Activated CD4-positive, CD25-positive, alpha-beta regulatory T cell treated with anti-CD3 and anti-CD28 coated beads, Interleukin-2, amount 50 U/mL, for 16 hours (primary cell): ENCODE results near the gene TALDO1.

ENCODE experiments used
- DNase-seq: peaks from one replicate; pipeline ENCODE4 v3.0.0-alpha.2; 2020; ENCODE audit warnings: low read depth, low spot score

Gene TALDO1

GRCh38 chr11:714436-714835, 32.8 kb upstream of the TALDO1 start:
- DNase-seq, result no peak

GRCh38 chr11:719214-720016, 27.8 kb upstream of the TALDO1 start:
- DNase-seq, result no peak

- no peak for DNase-seq
Measured at GRCh38 chr11:720017-720641, 27.1 kb upstream of the TALDO1 start.

- no peak for DNase-seq
Measured at GRCh38 chr11:720642-721246, 26.5 kb upstream of the TALDO1 start.

GRCh38 chr11:721247-721740, 26.0 kb upstream of the TALDO1 start:
- DNase-seq, result no peak

- DNase-seq, result no peak
Measured at GRCh38 chr11:721741-722345, 25.4 kb upstream of the TALDO1 start.

GRCh38 chr11:722346-722811, 24.9 kb upstream of the TALDO1 start:
- DNase-seq, result no peak

GRCh38 chr11:723120-723883, 24.0 kb upstream of the TALDO1 start:
- peak; percentile 38 for DNase-seq

GRCh38 chr11:724049-724777, 23.1 kb upstream of the TALDO1 start:
- DNase-seq, result no peak

GRCh38 chr11:724778-725386, 22.4 kb upstream of the TALDO1 start:
- DNase-seq, result no peak

- no peak for DNase-seq
Measured at GRCh38 chr11:725624-726202, 21.6 kb upstream of the TALDO1 start.

- no peak for DNase-seq
Measured at GRCh38 chr11:726278-727220, 20.7 kb upstream of the TALDO1 start.

- DNase-seq, result no peak
Measured at GRCh38 chr11:727281-727701, 20.0 kb upstream of the TALDO1 start.

- peak; percentile 63 for DNase-seq
Measured at GRCh38 chr11:727859-728748, 19.2 kb upstream of the TALDO1 start.

- DNase-seq, result no peak
Measured at GRCh38 chr11:728901-729491, 18.3 kb upstream of the TALDO1 start.

- DNase-seq, result no peak
Measured at GRCh38 chr11:729492-730074, 17.7 kb upstream of the TALDO1 start.

GRCh38 chr11:733072-733471, 14.2 kb upstream of the TALDO1 start:
- no peak for DNase-seq
